T-helper 17 cell (primary cell): ENCODE data around the gene HBD. TPM values are rescaled to one million over a fixed set of nuclear protein-coding genes. Genes with fewer than 3 reads are reported as not detected.
"Not testable (repeated sequence)": the region's sequence is repeated elsewhere in the genome, so short reads cannot be mapped to it uniquely, and the experiment has no call there.

Source experiments
- ATAC-seq: fragments of 150-1000 bp; cut with Tn5 transposase; 2 replicates; pipeline ENCODE4 v1.10.0; 2021; ENCODE audit warnings: mild to moderate bottlenecking, moderate library complexity
- DNase-seq, 3 donors: peaks; one replicate each; pipeline versions ENCODE4 v3.0.0 to v3.0.0-alpha.2; 2020 to 2021
- H3K9me3 ChIP-seq: one replicate; pipeline ENCODE4 v1.7.0; 2013; ENCODE audit warnings: low read length, mild to moderate bottlenecking; ENCODE audit not compliant: control insufficient read depth, poor library complexity, severe bottlenecking
- H3K27ac Mint-ChIP-seq: one replicate; pipeline ENCODE4 v1.8.0; 2022; ENCODE audit warnings: mild to moderate bottlenecking, moderate library complexity, mixed read lengths
- H3K27me3 Mint-ChIP-seq: one replicate; pipeline ENCODE4 v1.8.0; 2022; ENCODE audit warnings: mixed read lengths
- H3K36me3 Mint-ChIP-seq: one replicate; pipeline ENCODE4 v1.8.0; 2022; ENCODE audit warnings: low read depth, mixed read lengths
- H3K4me1 Mint-ChIP-seq: one replicate; pipeline ENCODE4 v1.8.0; 2022; ENCODE audit warnings: mild to moderate bottlenecking, mixed read lengths
- H3K4me3 Mint-ChIP-seq: one replicate; pipeline ENCODE4 v1.8.0; 2022; ENCODE audit warnings: mild to moderate bottlenecking, moderate library complexity, mixed read lengths
- total RNA-seq, 4 donors: library from RNA in 2 of 4; stranded (reverse) in 2 of 4; gene quantifications; one replicate each; pipeline ENCODE4 v1.2.3 and lab custom pipeline; 2022 to 2026

The HBD gene
- total RNA-seq, 2 donors from 2014 or later: 1.0 TPM; not detected in 1

- H3K4me3 Mint-ChIP-seq, H3K36me3 Mint-ChIP-seq, H3K4me1 Mint-ChIP-seq, DNase-seq, H3K27ac Mint-ChIP-seq, ATAC-seq, H3K9me3 ChIP-seq: not testable (repeated sequence)
- H3K27me3 Mint-ChIP-seq: peaks cover 42% of the 10 kb centered on the region
Measured at GRCh38 chr11:5249807-5250396, 15.6 kb upstream of the HBD start, which contains the start of gene HBG1. Gene HBG1 (minus strand): TSS chr11:5249857. CDS start chr11:5249804, 53 bp downstream.

GRCh38 chr11:5248498-5248897 is 14.2 kb upstream of the HBD start:
- H3K4me1 Mint-ChIP-seq, ATAC-seq, H3K36me3 Mint-ChIP-seq, DNase-seq, H3K4me3 Mint-ChIP-seq, H3K27ac Mint-ChIP-seq, H3K9me3 ChIP-seq: not testable (repeated sequence)
- H3K27me3 Mint-ChIP-seq: peaks cover 43% of the 10 kb centered on the region

- H3K4me1 Mint-ChIP-seq: no peaks in the 10 kb centered on the region
- H3K27ac Mint-ChIP-seq: no peak overlapping the region
- no peaks in the 10 kb centered on the region for H3K9me3 ChIP-seq
- H3K4me3 Mint-ChIP-seq: no peak overlapping the region
- DNase-seq (no peak), ATAC-seq (no peak)
- H3K36me3 Mint-ChIP-seq: no peaks in the 10 kb centered on the region
- peaks cover 42% of the 10 kb centered on the region for H3K27me3 Mint-ChIP-seq
Measured at GRCh38 chr11:5247472-5248192, 13.3 kb upstream of the HBD start.

GRCh38 chr11:5246772-5247471 is 12.6 kb upstream of the HBD start:
- H3K4me1 Mint-ChIP-seq: no peaks in the 10 kb centered on the region
- no peaks in the 10 kb centered on the region for H3K9me3 ChIP-seq
- ATAC-seq: no peak
- H3K4me3 Mint-ChIP-seq: no peak overlapping the region
- DNase-seq: no peak
- H3K27me3 Mint-ChIP-seq: peaks cover 45% of the 10 kb centered on the region
- no peak overlapping the region for H3K27ac Mint-ChIP-seq
- no peaks in the 10 kb centered on the region for H3K36me3 Mint-ChIP-seq

GRCh38 chr11:5245155-5245554 is 10.9 kb upstream of the HBD start:
- no peaks in the 10 kb centered on the region for H3K4me1 Mint-ChIP-seq
- peaks cover 38% of the 10 kb centered on the region for H3K27me3 Mint-ChIP-seq
- DNase-seq: no peak
- no peaks in the 10 kb centered on the region for H3K9me3 ChIP-seq
- no peak overlapping the region for H3K27ac Mint-ChIP-seq
- ATAC-seq: no peak
- no peaks in the 10 kb centered on the region for H3K36me3 Mint-ChIP-seq
- H3K4me3 Mint-ChIP-seq: no peak overlapping the region

- no peaks in the 10 kb centered on the region for H3K36me3 Mint-ChIP-seq
- no peak overlapping the region for H3K27ac Mint-ChIP-seq
- H3K9me3 ChIP-seq: no peaks in the 10 kb centered on the region
- ATAC-seq (no peak), DNase-seq (no peak)
- H3K4me1 Mint-ChIP-seq: no peaks in the 10 kb centered on the region
- no peak overlapping the region for H3K4me3 Mint-ChIP-seq
- H3K27me3 Mint-ChIP-seq: peaks cover 36% of the 10 kb centered on the region
Measured at GRCh38 chr11:5243816-5244180, 9.5 kb upstream of the HBD start.

- H3K4me3 Mint-ChIP-seq: no peak overlapping the region
- no peaks in the 10 kb centered on the region for H3K9me3 ChIP-seq
- no peaks in the 10 kb centered on the region for H3K36me3 Mint-ChIP-seq
- H3K27ac Mint-ChIP-seq: no peak overlapping the region
- DNase-seq (no peak), ATAC-seq (no peak)
- peaks cover 36% of the 10 kb centered on the region for H3K27me3 Mint-ChIP-seq
- no peaks in the 10 kb centered on the region for H3K4me1 Mint-ChIP-seq
Measured at GRCh38 chr11:5242933-5243815, 8.9 kb upstream of the HBD start.

- no peaks in the 10 kb centered on the region for H3K9me3 ChIP-seq
- Mint-ChIP-seq H3K4me1 (no peaks in the 10 kb centered on the region), H3K27ac (no peak overlapping the region), H3K4me3 (no peak overlapping the region), H3K27me3 (peaks cover 36% of the 10 kb centered on the region), H3K36me3 (no peaks in the 10 kb centered on the region)
- DNase-seq (no peak), ATAC-seq (no peak)
Measured at GRCh38 chr11:5242208-5242607, 7.9 kb upstream of the HBD start.

GRCh38 chr11:5241458-5241857 is 7.2 kb upstream of the HBD start:
- Mint-ChIP-seq H3K27ac (no peak overlapping the region), H3K27me3 (peaks cover 32% of the 10 kb centered on the region), H3K36me3 (no peaks in the 10 kb centered on the region), H3K4me3 (no peak overlapping the region), H3K4me1 (no peaks in the 10 kb centered on the region)
- no peak for ATAC-seq
- no peak for DNase-seq
- no peaks in the 10 kb centered on the region for H3K9me3 ChIP-seq

GRCh38 chr11:5240458-5240857 is 6.2 kb upstream of the HBD start:
- Mint-ChIP-seq H3K4me3 (no peak overlapping the region), H3K4me1 (no peaks in the 10 kb centered on the region), H3K27me3 (peaks cover 30% of the 10 kb centered on the region), H3K36me3 (no peaks in the 10 kb centered on the region), H3K27ac (no peak overlapping the region)
- ATAC-seq (no peak), DNase-seq (no peak)
- H3K9me3 ChIP-seq: no peaks in the 10 kb centered on the region

- H3K9me3 ChIP-seq: no peaks in the 10 kb centered on the region
- Mint-ChIP-seq H3K36me3 (no peaks in the 10 kb centered on the region), H3K27me3 (peaks cover 27% of the 10 kb centered on the region), H3K27ac (no peak overlapping the region), H3K4me3 (no peak overlapping the region), H3K4me1 (no peaks in the 10 kb centered on the region)
- DNase-seq (no peak), ATAC-seq (no peak)
Measured at GRCh38 chr11:5240056-5240455, 5.8 kb upstream of the HBD start.

- Mint-ChIP-seq H3K27ac (no peak overlapping the region), H3K4me1 (peaks cover 5% of the 10 kb centered on the region), H3K27me3 (peaks cover 20% of the 10 kb centered on the region), H3K4me3 (no peak overlapping the region), H3K36me3 (no peaks in the 10 kb centered on the region)
- H3K9me3 ChIP-seq: no peaks in the 10 kb centered on the region
- no peak for ATAC-seq
- DNase-seq: no peak
Measured at GRCh38 chr11:5239046-5239445, 4.8 kb upstream of the HBD start.

- H3K4me3 Mint-ChIP-seq: no peak overlapping the region
- no peak overlapping the region for H3K27ac Mint-ChIP-seq
- ATAC-seq: no peak
- H3K4me1 Mint-ChIP-seq: peaks cover 5% of the 10 kb centered on the region
- no peaks in the 10 kb centered on the region for H3K9me3 ChIP-seq
- peaks cover 20% of the 10 kb centered on the region for H3K27me3 Mint-ChIP-seq
- DNase-seq: no peak
- H3K36me3 Mint-ChIP-seq: no peaks in the 10 kb centered on the region
Measured at GRCh38 chr11:5238486-5238885, 4.2 kb upstream of the HBD start.
